Heart right ventricle (tissue), 16 donors: ENCODE results near the gene ANKRD33B. TPM values are rescaled to one million over a fixed set of nuclear protein-coding genes. Genes with fewer than 3 reads are reported as not detected.

Experiments used
- ATAC-seq, 8 donors: fragments of 200-7000 bp; cut with Tn5 transposase; one replicate each; pipeline ENCODE4 v1.9.1; 2020; ENCODE audit warnings: mild to moderate bottlenecking in 8 of 8, moderate library complexity in 8 of 8, moderate number of reproducible peaks in 1 of 8
- DNase-seq, 2 donors: peaks; one replicate each; pipeline ENCODE4 v3.0.0-alpha.2; 2020
- H3K27ac ChIP-seq, 10 donors: fragments of 200-600 bp; sonication (generic) in 2 of 10; one replicate each; pipeline versions ENCODE4 v1.5.0 to v1.8.0; 2020 to 2022; ENCODE audit warnings: mild to moderate bottlenecking in 3 of 10
- H3K27me3 ChIP-seq, 7 donors: fragments of 200-600 bp; one replicate each; pipeline ENCODE4 v1.8.0; 2021 to 2022; ENCODE audit warnings: mild to moderate bottlenecking in 2 of 7
- H3K36me3 ChIP-seq, 9 donors: fragments of 200-600 bp; sonication (generic) in 1 of 9; one replicate each; pipeline versions ENCODE4 v1.5.0 to v1.8.0; 2020 to 2022; ENCODE audit warnings: mild to moderate bottlenecking in 2 of 9
- H3K4me1 ChIP-seq, 9 donors: fragments of 200-600 bp; sonication (generic) in 1 of 9; one replicate each; pipeline versions ENCODE4 v1.5.0 to v1.8.0; 2020 to 2022; ENCODE audit warnings: mild to moderate bottlenecking in 4 of 9
- H3K4me3 ChIP-seq, 10 donors: fragments of 200-600 bp; sonication (generic) in 2 of 10; one replicate each; pipeline versions ENCODE4 v1.5.0 to v1.8.0; 2020 to 2022; ENCODE audit warnings: mild to moderate bottlenecking in 7 of 10, moderate library complexity in 2 of 10
- H3K9me3 ChIP-seq, 11 donors: fragments of 200-600 bp in 10 of 11; sonication (generic) in 2 of 11; one replicate each; pipeline versions ENCODE4 v1.5.0 to v1.8.0; 2013 to 2022; ENCODE audit warnings: mild to moderate bottlenecking in 2 of 11, control low read depth in 1 of 11, moderate library complexity in 1 of 11
- WGBS, 2 donors: extraction: QIAGEN DNeasy Blood & Tissue Kit; methylation state at CpG; one replicate each; pipeline ENCODE4 v1.1.7; 2013; ENCODE audit warnings: inconsistent platforms in 1 of 2; 5-methylcytosine and 5-hydroxymethylcytosine counted together
- intact Hi-C, 10 donors: fragments of 100-400 bp; cut with DNase I; formaldehyde crosslinking; loops; one replicate each; pipeline versions ENCODE4 v1.11.1 to v1.14.2; 2022
- polyA plus RNA-seq, 2 donors: library from polyadenylated mRNA; stranded (reverse); fragments of 200-250 nt; gene quantifications; one replicate each; pipeline ENCODE4 v1.2.3, GENCODE V29; 2013
- total RNA-seq, 10 donors: library from RNA; stranded (reverse); fragmentation: NEBNext Ultra II Directional in 3 of 10; extraction: Animal tissue kit (Norgen Biotek cat#: 25700) in 3 of 10; gene quantifications; one replicate each; pipeline versions ENCODE4 v1.2.1 to v1.2.4, GENCODE V29; 2021 to 2023
- TF ChIP-seq, protein P1 (sequence below), 9 donors: fragments of 200-600 bp; sonication (generic) in 2 of 9; IDR thresholded peaks; one replicate each; pipeline versions ENCODE4 v1.5.0 to v1.8.0; 2021 to 2022; ENCODE audit warnings: antibody characterized with exemption in 9 of 9, mild to moderate bottlenecking in 5 of 9, moderate library complexity in 1 of 9
- donor health status: Arrhythmogenic right ventricular cardiomyopathy.
- donor health status: ischemic (EF 13 %, LVEDD 7.1; RV severe dilation, severe dysfunction).
- donor health status: healthy with polysubstance abuse.
- donor health status: DM: no; HTN: yes; CAD: no.
- donor health status: DM: no; HTN: no; CAD: no.
- donor health status: ischemic (EF 25% LVEDD 6.9; RV normal size, moderate dysfunction).
- donor health status: ischemic (EF 25% LVEDD 5.7; RV mildly dilated, moderate dysfunction).
- donor health status: healthy.
- donor health status: DM: yes; HTN: yes; CAD: no.
- donor health status: Ischemic cardiomyopathy.
- donor health status: ischemic (EF 35%, LVEDD 5.7; RV mildly dilated, moderate dysfunction).
- donor health status: nonischemic (EF 11% LVEDD 7.7; RV severe dilation, severe dysfunction).
- donor health status: DM: yes; HTN: yes; CAD: no.
- donor health status: PGD.
- donor health status: ischemic (EF 29% LVEDD 5.4; RV normal size, mild dysfunction).
- donor health status: nonischemic (EF 23%, LVEDD 6.1; RV moderate dilation, normal function).

Gene ANKRD33B
- total and polyA plus RNA-seq, 12 donors: 0.46 to 33.0 (median 13.3) TPM

DNA sequence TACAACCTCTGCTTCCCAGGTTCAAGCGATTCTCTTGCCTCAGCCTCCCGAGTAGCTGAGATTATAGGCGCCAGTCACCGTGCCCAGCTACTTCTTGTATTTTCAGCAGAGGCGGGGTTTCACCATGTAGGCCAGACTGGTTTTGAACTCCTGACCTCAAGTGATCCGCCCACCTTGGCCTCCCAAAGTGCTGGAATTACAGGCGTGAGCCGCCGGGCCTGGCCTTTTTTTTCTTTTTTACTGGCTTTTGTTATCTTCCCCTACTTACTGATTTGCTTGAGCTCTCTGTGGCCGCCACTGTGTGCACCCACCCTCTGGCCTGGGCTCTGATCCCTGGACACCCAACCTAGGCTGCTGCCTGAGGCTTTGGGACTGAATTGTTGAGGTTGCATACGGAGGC is 60.3 kb downstream of the ANKRD33B start:
- no peak overlapping the region for H3K4me3 ChIP-seq
- H3K9me3 ChIP-seq: peaks cover 0 to 12% (median 0%) of the 10 kb centered on the region in 11 donors
- H3K4me1 ChIP-seq: peaks cover 9 to 49% (median 32%) of the 10 kb centered on the region in 9 donors
- TF ChIP-seq, protein P1, sequence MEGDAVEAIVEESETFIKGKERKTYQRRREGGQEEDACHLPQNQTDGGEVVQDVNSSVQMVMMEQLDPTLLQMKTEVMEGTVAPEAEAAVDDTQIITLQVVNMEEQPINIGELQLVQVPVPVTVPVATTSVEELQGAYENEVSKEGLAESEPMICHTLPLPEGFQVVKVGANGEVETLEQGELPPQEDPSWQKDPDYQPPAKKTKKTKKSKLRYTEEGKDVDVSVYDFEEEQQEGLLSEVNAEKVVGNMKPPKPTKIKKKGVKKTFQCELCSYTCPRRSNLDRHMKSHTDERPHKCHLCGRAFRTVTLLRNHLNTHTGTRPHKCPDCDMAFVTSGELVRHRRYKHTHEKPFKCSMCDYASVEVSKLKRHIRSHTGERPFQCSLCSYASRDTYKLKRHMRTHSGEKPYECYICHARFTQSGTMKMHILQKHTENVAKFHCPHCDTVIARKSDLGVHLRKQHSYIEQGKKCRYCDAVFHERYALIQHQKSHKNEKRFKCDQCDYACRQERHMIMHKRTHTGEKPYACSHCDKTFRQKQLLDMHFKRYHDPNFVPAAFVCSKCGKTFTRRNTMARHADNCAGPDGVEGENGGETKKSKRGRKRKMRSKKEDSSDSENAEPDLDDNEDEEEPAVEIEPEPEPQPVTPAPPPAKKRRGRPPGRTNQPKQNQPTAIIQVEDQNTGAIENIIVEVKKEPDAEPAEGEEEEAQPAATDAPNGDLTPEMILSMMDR (IDR thresholded peaks at IDR 0.05): no peak
- no peaks in the 10 kb centered on the region for H3K27me3 ChIP-seq
- no peak overlapping the region for H3K27ac ChIP-seq
- no peak for DNase-seq
- ATAC-seq: no peak
- WGBS, 2 donors: 91 to 95% methylated on average over 11 of the region's 11 CpGs
- intact Hi-C loops: loop anchor here in 4 of 10 donors (5.0 to 10.0 kb wide), 3 partner anchors 47 to 339 kb away; partner anchors contain the start of gene ANKRD33B (in 2 of the 4)
- peaks cover 0 to 9% (median 0%) of the 10 kb centered on the region in 9 donors for H3K36me3 ChIP-seq

GRCh38 chr5:10624679-10625078 is 60.8 kb downstream of the ANKRD33B start:
- 94% methylated on average over 6 of the region's 6 CpGs for WGBS, 2 donors

DNA sequence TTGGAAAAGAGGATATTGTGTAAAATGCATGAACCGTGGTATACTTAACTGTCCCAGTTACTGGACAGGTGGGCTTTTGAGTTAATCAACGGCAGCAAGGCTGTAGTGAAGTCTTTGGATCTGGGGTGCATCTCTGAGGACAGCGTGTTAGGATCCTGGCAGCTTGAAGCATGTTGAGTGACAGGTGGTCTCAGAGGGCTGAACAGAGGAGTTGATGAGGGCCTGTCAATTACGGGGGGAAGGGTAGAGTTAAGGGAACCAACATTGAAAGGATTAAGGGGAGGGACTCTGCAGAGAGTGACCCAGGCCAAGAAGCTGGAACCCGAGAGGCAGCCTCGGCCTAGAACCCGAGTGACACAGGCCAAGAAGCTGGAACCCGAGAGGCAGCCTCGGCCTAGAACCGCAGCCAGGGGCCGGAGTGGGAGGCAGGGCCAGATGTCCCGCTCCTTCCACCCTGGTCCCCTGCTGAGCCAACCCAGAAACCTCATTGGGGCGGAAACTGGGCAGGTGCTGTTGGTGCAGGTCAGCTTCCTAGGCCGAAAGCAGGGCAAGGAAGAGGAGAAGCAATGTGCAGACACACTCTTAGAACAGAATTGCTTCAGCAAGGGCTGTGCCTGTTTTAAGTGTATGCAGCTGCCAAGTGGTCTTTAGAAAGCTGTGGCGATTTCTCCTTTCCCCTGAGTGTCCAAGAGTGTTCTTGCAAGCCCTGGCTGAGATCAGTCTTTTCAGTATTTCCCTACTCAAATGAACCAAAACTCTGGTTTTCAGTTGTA is 62.0 kb downstream of the ANKRD33B start:
- TF ChIP-seq, protein P1 (IDR thresholded peaks at IDR 0.05): no peak
- Histone ChIP-seq H3K36me3 (peaks cover 0 to 5% (median 0%) of the 10 kb centered on the region in 9 donors), H3K27ac (peak overlapping the region in 1 of 10 donors; percentile 3), H3K4me3 (no peak overlapping the region), H3K9me3 (peaks cover 0 to 9% (median 0%) of the 10 kb centered on the region in 11 donors), H3K27me3 (peaks cover 0 to 6% (median 0%) of the 10 kb centered on the region in 7 donors), H3K4me1 (peaks cover 9 to 49% (median 32%) of the 10 kb centered on the region in 9 donors)
- intact Hi-C loops: loop anchor here in 8 of 10 donors (2.0 to 10.0 kb wide), 7 partner anchors 59 to 344 kb away; partner anchors contain the start of gene ANKRD33B (in 3 of the 8)
- WGBS, 2 donors: 87 to 92% methylated on average over 15 of the region's 15 CpGs
- ATAC-seq (no peak), DNase-seq (no peak)

More at GRCh38 chr5:10624679-10625078, 60.8 kb downstream of the ANKRD33B start:
- intact Hi-C loops: loop anchor here in 9 of 10 donors (5.0 to 10.0 kb wide), 7 partner anchors 47 to 342 kb away; partner anchors contain the start of gene ANKRD33B (in 3 of the 9)
- DNase-seq (no peak), ATAC-seq (no peak)
- TF ChIP-seq, protein P1 (IDR thresholded peaks at IDR 0.05): no peak
- Histone ChIP-seq H3K27me3 (no peaks in the 10 kb centered on the region), H3K27ac (no peak overlapping the region), H3K4me1 (peaks cover 9 to 49% (median 32%) of the 10 kb centered on the region in 9 donors), H3K4me3 (no peak overlapping the region), H3K36me3 (peaks cover 0 to 6% (median 0%) of the 10 kb centered on the region in 9 donors), H3K9me3 (peaks cover 0 to 12% (median 0%) of the 10 kb centered on the region in 11 donors)

GRCh38 chr5:10626473-10627013 is 62.7 kb downstream of the ANKRD33B start:
- DNase-seq (no peak), ATAC-seq (no peak)
- 75 to 82% methylated on average over 12 of the region's 12 CpGs for WGBS, 2 donors
- Histone ChIP-seq H3K27ac (peak overlapping the region in 4 of 10 donors; percentile 3 to 69 (median 40)), H3K27me3 (peaks cover 0 to 6% (median 0%) of the 10 kb centered on the region in 7 donors), H3K9me3 (peaks cover 0 to 2% (median 0%) of the 10 kb centered on the region in 11 donors), H3K36me3 (no peaks in the 10 kb centered on the region), H3K4me3 (peak overlapping the region in 1 of 10 donors; percentile 37), H3K4me1 (peaks cover 9 to 49% (median 32%) of the 10 kb centered on the region in 9 donors)
- TF ChIP-seq, protein P1 (IDR thresholded peaks at IDR 0.05): no peak
- intact Hi-C loops: loop anchor here in 9 of 10 donors (1.0 to 10.0 kb wide), 10 partner anchors 19 to 344 kb away; partner anchors contain the start of gene ANKRD33B (in 3 of the 9)
